Loucy (cell line): ENCODE results near the gene DRD1.

Experiments
- EZH2phosphoT487 ChIP-seq: fragments of 200-600 bp; IDR thresholded peaks from 2 replicates; pipeline ENCODE4 v1.6.1; 2018; ENCODE audit warnings: antibody characterized with exemption, mild to moderate bottlenecking, moderate library complexity, borderline replicate concordance
- TF ChIP-seq, protein P1 (sequence below): fragments of 200-600 bp; sonication (generic); conservative IDR thresholded peaks from 2 replicates; pipeline ENCODE4 v1.5.1; 2014; ENCODE audit warnings: mild to moderate bottlenecking, antibody characterized with exemption, low read length

GRCh38 chr5:175467983-175468690 lies 24.2 kb upstream of the DRD1 start:
- TF ChIP-seq, protein P1, sequence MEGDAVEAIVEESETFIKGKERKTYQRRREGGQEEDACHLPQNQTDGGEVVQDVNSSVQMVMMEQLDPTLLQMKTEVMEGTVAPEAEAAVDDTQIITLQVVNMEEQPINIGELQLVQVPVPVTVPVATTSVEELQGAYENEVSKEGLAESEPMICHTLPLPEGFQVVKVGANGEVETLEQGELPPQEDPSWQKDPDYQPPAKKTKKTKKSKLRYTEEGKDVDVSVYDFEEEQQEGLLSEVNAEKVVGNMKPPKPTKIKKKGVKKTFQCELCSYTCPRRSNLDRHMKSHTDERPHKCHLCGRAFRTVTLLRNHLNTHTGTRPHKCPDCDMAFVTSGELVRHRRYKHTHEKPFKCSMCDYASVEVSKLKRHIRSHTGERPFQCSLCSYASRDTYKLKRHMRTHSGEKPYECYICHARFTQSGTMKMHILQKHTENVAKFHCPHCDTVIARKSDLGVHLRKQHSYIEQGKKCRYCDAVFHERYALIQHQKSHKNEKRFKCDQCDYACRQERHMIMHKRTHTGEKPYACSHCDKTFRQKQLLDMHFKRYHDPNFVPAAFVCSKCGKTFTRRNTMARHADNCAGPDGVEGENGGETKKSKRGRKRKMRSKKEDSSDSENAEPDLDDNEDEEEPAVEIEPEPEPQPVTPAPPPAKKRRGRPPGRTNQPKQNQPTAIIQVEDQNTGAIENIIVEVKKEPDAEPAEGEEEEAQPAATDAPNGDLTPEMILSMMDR = no peak
- TF ChIP-seq EZH2phosphoT487 = no peak
